NCI-H460 (cell line): Measurements from ENCODE around the gene GLYAT. TPM values are rescaled to one million over a fixed set of nuclear protein-coding genes. Genes with fewer than 3 reads are reported as not detected.
"Not testable (repeated sequence)": the region's sequence is repeated elsewhere in the genome, so short reads cannot be mapped to it uniquely, and the experiment has no call there.

Experiments used
- DNase-seq: peaks from one replicate; pipeline ENCODE4 v3.0.0-alpha.2; 2016; ENCODE audit warnings: low read depth; ENCODE audit errors: extremely low read depth
- total RNA-seq: library from RNA; depleted of rRNA; stranded (reverse); fragments of >200 nt; shearing (Covaris generic); gene quantifications from 2 replicates; pipeline ENCODE4 v1.2.3, GENCODE V29; 2014

GLYAT gene
- total RNA-seq, 1 experiment from 2014 or later = not detected

DNA sequence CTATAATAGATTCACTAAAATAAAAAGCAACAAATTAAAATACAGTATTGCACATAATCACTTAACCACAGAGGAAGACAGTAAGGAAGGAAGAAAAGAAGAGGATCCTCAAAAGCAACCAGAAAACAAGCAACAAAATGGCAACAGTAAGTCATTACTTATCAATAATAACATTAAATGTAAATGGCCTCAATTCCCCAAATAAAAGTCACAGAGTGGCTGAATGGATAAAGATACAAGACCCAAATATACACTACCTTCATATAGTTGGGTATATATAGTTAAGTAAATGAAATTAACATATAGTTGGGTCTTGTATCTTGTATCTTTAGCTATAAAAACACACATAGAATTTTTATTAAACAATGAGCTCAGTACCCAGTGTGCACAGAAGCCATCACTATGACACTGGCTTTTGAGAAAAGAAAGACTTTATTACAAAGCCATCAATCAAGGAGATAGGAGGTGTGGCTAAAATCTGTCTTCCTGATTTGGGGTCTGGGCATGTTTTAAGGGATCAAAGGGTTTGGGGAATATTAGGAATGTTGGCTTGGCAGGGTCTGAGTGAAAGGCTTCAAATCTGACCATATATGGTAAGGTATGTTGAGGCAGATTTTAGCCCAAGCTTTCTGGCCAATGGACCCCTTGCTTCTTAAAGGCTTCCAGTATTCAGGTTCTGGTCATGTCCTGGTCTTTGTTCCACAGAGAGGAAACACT is 13.4 kb upstream of the GLYAT start:
- no peak for DNase-seq

DNA sequence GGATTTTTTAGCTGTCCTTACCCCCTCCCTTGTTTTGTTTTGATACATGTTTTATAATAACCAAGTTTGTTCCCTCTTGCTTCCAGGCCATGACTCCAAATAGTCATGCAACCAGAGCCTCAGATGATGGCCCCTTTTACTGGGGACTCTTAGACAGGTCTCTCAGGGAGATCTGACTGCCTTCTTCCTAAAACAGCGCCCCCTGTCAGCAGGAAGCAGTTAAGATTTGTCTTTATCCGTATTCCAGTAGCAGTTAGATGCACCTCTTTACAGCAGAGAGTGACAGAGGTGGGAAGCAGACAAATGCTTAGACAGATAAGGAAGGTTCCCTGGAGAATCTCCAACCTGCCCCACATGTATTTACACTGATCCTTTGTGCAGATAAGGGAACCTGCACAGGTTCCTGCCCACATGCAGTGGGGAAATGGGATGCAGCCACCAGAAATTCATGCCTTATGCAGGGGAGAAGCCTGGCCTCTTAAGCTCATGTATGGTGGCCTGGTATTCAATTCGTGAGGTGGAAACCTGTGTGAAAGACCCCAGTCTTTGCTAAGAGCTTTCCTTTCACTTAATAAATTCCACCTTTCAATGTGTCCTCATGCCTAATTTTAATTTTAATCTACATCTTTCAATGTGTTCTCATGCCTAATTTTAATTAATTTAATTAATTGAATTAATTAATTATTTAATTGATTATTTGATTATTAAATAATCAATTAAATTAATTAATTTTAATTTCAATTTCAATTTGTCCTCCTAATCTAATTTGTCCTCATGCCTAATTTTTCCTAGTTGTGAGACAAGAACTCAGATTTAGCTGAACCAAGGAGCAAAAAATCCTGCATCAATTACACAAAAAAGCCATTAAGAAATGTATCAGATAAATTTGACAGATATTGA is 11.5 kb upstream of the GLYAT start:
- DNase-seq = no peak

DNA sequence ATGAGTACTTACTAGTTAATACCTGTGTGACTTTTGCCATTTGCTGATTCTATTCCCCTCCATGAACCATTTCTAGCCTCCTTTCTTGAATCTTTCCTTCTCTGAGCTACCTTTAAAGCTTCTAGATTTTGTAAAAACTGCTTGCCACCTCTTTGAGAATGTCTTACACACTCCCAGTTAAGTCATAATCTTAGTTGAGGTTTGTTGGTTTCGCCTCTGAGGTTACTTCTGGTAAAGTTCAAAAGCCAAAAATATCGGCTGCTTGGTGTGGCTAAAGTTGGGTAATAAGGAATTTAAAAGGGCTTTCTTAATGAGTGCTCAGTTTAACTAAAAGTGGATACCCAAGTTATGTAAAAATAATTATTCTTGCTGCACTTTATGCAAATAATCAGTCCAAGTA is 10.4 kb upstream of the GLYAT start:
- DNase-seq = no peak

DNA sequence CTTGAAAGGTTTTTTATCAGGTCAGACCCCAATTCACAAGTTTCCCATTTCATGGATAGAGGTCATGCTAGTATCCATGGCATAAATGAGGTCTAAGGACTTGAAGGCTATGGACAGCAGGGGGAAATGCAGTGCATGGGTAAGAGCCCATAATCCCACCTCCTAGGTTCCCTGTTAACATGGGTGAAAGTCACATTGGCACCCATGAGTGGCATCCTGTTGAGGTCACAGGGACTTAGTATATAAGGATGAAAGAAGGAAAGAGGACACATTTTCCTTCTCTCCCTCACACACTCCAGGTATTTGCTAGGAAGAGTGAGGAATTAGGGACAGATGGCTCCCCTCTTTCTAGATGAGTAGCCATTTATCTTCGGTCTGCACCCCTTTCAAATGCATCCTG is 9.4 kb upstream of the GLYAT start:
- no peak for DNase-seq

DNA sequence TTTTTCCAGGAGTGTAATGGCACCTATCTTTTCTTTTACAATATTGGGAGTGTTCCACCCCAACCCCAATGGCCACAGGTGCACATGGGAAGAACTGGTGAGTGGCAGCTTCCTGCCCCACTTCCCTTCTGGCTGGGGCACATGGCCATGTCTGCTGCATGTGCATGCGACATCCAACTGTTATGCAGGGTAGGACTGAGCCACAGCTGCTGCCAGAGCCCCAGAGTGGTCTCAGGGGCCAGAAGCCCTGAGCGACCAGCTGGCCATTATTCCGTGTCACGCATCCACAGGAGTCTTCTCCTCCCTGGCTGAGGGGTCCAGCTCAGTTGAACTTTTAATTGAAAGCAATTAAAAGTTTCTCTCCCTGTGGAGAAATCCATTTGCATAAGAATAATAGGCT is 8.7 kb upstream of the GLYAT start:
- DNase-seq = no peak

DNA sequence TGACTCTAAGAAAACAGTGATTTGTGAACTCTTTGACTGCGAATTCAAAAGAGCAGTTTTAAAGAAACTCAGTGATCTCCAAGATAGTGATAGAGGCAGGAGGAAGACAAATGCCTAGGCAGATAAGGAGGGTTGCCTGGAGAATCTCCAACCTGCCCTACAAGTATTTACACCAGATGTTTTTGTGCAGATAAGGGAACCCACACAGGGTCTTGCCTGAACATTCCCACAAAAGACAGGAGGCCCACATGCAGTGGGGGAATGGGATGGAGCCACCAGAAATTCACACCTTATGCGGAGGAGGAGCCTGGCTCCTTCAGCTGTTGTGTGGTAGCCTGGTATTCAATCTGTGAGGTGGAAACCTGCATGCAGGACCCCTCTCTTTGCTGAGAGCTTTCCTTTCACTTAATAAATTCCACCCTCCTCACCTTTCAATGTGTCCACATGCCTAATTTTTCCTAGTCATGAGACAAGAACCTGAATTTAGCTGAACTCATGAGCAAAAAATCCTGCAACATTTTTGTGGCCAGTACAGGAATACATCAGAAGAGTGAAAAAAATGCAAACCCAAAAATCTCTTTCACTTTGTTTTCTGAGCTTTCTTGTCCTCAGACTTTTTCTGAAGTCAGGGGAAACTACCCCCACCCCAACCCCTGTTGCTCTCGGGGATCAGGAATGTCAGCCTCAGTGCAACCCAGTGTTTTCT is 8.1 kb upstream of the GLYAT start:
- DNase-seq = no peak

DNA sequence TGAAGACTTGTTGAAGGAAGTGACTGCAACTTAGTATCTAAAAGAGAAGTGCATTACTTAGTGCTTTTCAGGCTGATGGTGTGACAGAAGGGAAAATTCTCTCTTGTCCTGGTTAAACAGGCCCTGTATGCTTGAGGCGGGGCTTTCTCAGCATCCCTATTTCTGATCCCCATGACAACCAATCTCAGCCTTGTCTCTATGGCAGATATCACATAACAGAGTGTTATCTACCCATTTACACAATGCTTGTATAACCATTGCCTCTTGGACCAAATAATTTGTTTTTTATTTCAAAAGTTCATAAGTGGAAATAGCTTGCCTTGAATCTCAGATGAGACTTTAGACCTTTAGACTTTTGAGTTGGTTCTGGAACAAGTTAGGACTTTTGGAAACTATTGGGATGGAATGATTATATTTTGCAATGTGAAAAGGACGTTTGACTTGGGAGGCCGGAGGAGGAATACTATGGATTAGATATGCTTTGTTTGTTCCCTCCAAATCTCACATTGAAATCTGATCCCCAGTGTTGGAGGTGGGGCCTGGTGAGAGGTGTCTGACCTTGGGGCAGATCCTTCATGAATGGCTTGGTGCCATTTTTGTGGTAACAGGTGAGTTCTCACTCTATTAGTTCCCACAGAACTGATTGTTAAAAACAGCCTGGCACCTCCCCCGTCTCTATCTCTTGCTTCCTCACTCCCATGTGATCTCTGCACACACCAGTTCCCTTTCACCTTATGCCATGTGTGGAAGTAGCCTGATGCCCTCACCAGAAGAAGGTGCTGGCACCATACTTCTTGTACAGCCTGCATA is 3.1 kb upstream of the GLYAT start:
- DNase-seq = no peak

DNA sequence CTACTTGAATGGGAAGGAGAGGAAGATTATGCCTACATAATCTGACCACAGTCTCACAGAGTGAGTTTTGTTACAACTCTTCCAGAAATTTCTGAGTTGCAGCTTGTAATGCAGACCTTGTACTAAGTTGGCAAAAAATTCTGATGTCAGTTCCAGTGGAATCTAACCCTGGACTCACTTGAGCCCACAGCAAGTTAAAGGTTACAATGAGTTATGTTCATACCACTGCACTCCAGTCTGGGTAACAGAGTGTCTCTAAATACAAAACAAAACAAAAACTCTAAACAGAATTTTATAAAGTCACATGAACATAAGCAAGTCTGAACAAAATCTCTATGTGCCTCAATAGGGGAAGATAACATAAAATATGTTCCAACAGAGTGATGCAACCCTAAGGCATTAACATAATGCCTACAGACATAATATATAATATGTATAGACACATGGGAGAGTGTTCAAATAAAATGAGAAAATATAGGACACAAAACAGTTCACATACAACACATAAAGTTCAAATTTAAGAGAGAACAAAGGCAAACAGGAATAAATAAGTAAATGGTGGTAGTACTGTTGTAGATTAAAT is 1.1 kb downstream of the GLYAT start:
- no peak for DNase-seq

DNA sequence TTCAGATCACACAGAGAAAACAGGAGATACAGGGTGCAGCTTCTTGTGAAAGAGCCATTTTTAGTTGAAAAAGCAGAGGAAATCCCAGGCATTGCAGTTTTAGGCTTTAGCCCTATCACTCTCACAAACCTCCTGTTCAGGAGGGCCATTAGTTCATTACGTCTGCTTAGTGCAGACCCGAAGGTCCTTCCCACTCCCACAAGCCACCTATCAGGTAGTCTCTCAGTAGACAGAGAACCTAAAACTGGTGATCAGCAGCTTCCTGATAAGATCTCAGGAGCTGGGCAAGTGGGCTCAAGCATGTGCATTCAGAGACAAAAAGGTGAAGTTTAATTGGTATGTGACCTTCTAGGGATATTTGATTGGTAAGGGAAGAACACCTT is 4.3 kb downstream of the GLYAT start:
- DNase-seq = no peak

DNA sequence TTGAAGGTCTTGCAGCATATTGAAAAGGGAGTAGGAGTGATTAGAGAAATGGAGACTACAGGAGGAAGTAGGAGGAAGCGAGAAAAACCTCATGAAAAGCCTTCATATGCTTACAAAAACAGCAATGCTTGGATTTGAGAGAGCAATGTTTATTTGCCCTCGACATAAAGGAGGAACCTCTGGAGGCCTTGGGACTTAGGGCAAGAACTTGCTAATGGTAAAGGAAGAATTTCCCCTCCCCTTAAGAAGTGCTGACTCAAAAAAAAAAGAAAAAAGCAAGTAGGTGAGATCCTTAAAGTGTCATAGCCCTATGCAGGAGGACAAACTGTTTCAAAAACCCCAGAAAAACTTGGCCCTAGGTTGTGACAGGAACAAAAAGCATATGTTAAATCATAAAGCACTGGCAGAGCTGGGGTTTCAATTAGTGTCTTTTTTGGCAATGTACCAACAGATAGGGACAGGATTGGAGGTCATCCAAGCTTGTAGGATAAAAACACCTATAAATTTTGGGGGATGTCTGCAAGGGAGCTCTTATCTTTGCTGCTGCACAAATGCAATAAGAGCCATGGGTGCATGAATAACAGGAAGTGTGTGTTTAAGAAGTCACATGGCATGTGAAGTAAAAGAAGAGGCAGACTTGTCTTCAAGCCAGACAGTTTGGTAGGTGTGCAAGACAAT is 4.9 kb downstream of the GLYAT start:
- no peak for DNase-seq

DNA sequence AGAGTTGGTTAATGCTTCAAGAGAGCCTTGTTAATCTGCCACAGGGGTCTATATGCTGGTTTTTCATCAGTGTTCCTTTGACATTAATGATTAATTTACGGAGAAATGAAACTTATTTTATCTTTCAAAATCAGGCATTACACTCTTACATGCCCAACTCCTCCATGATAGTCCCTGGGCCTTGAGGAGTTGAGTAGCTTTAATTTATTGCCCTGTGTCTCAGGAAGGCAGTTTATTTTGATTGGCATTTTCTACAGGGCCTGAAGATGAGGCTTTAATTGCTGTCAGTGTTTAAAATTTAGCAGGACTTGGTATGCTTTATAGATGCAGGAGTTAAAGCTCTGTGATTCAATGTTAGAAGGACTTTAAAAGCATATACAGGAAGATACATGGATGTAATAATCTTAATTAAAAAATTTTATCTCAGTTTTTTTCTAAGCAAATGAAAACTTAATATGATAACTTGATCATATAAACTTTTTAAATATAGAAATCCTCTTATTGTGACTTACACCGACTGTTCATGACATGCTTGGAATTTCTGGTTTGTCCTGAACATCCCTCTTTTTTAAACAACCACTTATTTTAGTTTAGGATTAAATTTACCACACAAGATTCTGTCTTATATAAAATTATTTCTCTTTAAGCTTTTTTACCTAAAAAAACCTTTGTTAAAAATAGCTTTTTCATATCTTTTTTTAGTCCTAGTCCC is 12.2 kb downstream of the GLYAT start:
- no peak for DNase-seq

DNA sequence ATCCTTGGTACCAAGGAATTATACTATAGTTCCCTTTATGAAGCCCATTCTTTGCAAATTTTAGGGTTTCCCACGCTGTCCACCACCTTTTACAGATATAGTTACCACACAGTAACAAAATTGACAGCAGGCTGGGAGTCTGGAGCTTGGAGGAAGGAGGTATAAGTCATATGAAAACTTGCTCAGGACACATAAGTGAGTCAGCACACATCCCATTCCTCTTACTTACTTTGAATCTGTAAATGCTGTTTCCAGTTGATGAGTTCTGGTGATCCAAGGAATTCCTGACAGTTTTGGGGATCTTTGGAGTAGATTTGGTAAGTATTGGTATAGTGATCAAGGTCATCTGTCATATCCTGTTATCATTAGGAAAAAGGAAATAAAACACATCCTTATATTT is 19.2 kb downstream of the GLYAT start:
- no peak for DNase-seq

DNA sequence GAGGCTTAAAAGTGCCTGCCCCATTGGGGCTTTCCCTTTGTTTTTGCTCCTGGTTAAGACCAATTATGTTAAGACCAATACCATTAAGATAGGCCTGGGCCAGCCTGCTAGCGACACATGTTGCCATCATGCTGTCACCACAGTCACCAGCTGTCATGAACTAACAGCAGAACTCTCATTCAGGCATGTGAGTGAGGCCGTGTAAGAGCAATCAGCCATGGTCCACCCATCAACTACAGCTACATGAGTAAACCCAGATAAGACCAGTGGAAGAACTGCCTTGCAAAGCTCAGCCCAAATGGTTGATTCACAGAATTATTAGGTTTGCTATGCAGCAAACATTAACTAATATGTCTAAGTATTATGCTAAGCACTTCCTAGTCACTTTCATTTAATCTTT is 19.9 kb downstream of the GLYAT start:
- DNase-seq = no peak

DNA sequence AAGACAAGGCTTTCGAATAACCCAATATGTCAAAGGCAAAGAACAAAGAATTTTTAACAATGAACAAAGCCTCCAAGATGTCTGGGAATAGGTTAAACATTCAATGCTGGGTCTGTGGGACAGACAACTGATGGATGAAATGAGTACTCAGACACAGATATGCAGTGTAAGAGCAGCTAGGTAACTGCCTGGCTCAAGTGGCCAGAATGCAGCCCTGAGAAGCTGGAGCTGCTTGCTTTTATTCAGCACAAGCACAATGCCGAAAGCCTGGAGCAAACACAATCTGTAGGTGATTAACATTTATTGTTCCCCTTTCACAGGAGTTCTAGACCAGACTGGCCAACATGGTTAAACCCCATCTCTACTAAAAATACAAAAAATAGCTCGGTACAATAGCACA is 24.0 kb downstream of the GLYAT start:
- no peak for DNase-seq

DNA sequence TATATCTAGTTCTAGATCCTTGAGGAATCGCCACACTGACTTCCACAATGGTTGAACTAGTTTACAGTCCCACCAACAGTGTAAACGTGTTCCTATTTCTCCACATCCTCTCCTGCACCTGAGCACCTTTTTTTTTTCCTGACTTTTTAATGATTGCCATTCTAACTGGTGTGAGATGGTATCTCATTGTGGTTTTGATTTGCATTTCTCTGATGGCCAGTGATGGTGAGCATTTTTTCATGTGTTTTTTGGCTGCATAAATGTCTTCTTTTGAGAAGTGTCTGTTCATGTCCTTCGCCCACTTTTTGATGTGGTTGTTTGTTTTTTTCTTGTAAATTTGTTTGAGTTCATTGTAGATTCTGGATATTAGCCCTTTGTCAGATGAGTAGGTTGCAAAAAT is 34.9 kb downstream of the GLYAT start:
- DNase-seq = not testable (repeated sequence)

DNA sequence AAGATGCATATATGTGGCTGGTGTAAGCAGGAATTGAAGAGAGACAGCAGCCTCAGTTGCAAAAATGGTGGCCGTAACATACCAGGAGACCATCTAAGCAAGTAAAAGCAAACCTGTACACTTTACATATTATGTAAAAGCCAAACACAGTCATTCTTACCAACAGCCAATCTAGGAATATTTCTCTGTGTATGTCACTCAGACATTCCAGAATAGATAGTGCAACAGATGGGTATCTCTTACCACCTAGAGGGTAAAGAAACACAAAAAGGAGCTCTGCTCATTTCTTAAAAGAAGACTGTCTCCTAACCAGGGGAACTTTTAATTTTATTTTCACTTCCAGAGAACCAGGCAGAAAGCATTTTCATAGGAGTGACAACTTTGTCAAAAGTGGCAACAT is 38.7 kb downstream of the GLYAT start:
- DNase-seq = no peak

DNA sequence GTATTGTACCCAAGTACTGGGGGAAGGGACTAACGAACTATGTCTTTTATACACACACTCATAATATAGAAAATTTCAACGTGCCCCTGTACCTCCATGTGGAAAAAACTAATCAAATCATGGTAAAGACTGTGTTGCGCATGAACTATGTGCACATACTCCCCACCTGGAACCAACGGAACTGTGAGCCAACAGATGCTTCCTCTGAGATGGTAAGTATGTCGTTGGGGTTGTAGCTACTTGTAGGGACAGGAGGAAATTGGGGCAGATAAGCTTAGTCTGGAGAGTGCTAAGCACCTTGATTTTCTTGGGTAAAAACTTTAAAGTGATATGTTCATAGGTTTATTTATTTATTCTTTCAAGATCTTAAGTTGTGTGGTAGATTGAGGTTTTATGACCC is 40.1 kb downstream of the GLYAT start:
- no peak for DNase-seq

DNA sequence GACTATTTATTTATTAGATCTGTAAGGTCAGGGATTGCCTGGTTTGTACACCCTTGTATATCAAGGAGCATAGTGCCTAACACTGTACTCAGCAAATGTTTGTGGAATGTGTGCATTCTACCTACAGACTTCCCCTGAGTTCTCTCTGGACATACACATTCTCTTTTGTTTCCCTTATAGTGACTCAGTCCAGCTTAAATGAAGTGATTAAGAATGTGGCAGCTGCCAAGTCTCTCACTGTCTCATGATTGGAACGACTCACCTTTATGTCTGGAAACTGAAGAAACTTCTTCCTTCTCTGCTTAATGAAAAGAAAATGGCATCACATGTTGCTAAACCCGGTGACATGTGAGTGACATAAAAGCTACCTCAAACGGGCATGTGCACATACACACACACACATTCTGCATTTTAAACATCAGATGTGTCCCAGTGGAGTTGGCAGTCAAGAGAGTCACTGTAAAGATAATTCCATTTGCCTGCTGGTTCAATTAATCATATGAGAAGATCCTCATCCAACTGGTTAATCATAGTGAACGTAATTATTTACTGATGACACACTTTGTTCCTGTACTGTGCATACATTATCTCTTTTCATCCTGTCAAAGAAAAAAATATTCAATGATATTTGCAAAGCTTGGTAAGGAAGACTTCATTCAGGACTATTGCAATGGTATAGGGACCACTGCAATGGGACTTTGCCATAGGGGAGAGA is 42.8 kb downstream of the GLYAT start:
- no peak for DNase-seq
